Endodermal cell (in vitro differentiated cells): ENCODE data around the gene CNNM4. TPM values are rescaled to one million over a fixed set of nuclear protein-coding genes. Genes with fewer than 3 reads are reported as not detected.

Experiments
- DNase-seq: peaks from one replicate; pipeline ENCODE4 v3.0.0-alpha.2; 2017
- H3K27ac ChIP-seq: 2 replicates; pipeline ENCODE4 v1.5.1; 2013; ENCODE audit warnings: mild to moderate bottlenecking, low read depth, low read length, moderate library complexity
- H3K27me3 ChIP-seq: 2 replicates; pipeline ENCODE4 v1.6.1; 2013; ENCODE audit warnings: mild to moderate bottlenecking, low read length, moderate library complexity; ENCODE audit not compliant: insufficient read depth, control insufficient read depth, poor library complexity, severe bottlenecking
- H3K36me3 ChIP-seq: 2 replicates; pipeline ENCODE4 v1.7.0; 2013; ENCODE audit warnings: mild to moderate bottlenecking, low read length, moderate library complexity; ENCODE audit not compliant: control insufficient read depth, insufficient read depth
- H3K4me1 ChIP-seq: one replicate; pipeline ENCODE4 v1.7.0; 2013; ENCODE audit warnings: low read length; ENCODE audit not compliant: control insufficient read depth, insufficient read depth
- H3K4me3 ChIP-seq: 2 replicates; pipeline ENCODE4 v1.5.1; 2013; ENCODE audit warnings: mild to moderate bottlenecking, low read length, moderate library complexity
- H3K9ac ChIP-seq: 2 replicates; pipeline ENCODE4 v1.6.1; 2013; ENCODE audit warnings: mild to moderate bottlenecking, low read length, moderate library complexity; ENCODE audit not compliant: poor library complexity, severe bottlenecking; ENCODE audit errors: extremely low read depth
- H3K9me3 ChIP-seq: 2 replicates; pipeline ENCODE4 v1.6.1; 2013; ENCODE audit warnings: mild to moderate bottlenecking, low read length, moderate library complexity; ENCODE audit not compliant: control insufficient read depth
- H3K27ac Mint-ChIP-seq: 2 replicates; pipeline ENCODE4 v1.8.0; 2020; ENCODE audit warnings: mixed read lengths
- H3K27me3 Mint-ChIP-seq: 2 replicates; pipeline ENCODE4 v1.8.0; 2021; ENCODE audit warnings: mild to moderate bottlenecking, mixed read lengths; ENCODE audit not compliant: insufficient read depth
- H3K36me3 Mint-ChIP-seq: 2 replicates; pipeline ENCODE4 v1.8.0; 2020; ENCODE audit warnings: low read depth, mixed read lengths
- H3K4me1 Mint-ChIP-seq: 2 replicates; pipeline ENCODE4 v1.8.0; 2020; ENCODE audit warnings: mixed read lengths
- H3K4me3 Mint-ChIP-seq: 2 replicates; pipeline ENCODE4 v1.8.0; 2020; ENCODE audit warnings: mild to moderate bottlenecking, moderate library complexity, mixed read lengths
- H3K9me3 Mint-ChIP-seq: 2 replicates; pipeline ENCODE4 v1.8.0; 2020; ENCODE audit warnings: mild to moderate bottlenecking, mixed read lengths
- CTCF ChIP-seq: fragments of 200-600 bp; sonication (generic); conservative IDR thresholded peaks from 2 replicates; pipeline ENCODE4 v1.5.0; 2021; ENCODE audit warnings: antibody characterized with exemption, mild to moderate bottlenecking
- WGBS, 2 experiments: methylation state at CpG; one replicate each; pipeline versions ENCODE4 v1.1.5 to v1.1.7; 2013; ENCODE audit warnings: missing lambda C conversion rate in 2 of 2, mixed read lengths in 1 of 2; ENCODE audit not compliant: insufficient coverage in 1 of 2, insufficient read length in 1 of 2; 5-methylcytosine and 5-hydroxymethylcytosine counted together
- total RNA-seq, 2 donors: library from RNA; stranded (reverse); fragmentation: NEBNext Ultra II Directional in 1 of 2; extraction: Animal tissue kit (Norgen Biotek cat#: 25700) in 1 of 2; gene quantifications; 2 replicates in 1 of 2; 3 replicates in 1 of 2; pipeline ENCODE4 v1.2.1, GENCODE V29; 2021

Gene CNNM4
- total RNA-seq, 2 donors from 2014 or later: 22.3 to 27.5 TPM

- no peaks in the 10 kb centered on the region for H3K9me3 ChIP-seq
- H3K4me1 ChIP-seq: no peaks in the 10 kb centered on the region
- no peaks in the 10 kb centered on the region for H3K36me3 ChIP-seq
- peak overlapping the region; percentile 36 for H3K27ac ChIP-seq
- WGBS, 2 experiments: 86 to 91% methylated on average over 10 to 17 of the region's 17 CpGs
- Mint-ChIP-seq H3K4me3 (no peak overlapping the region), H3K27me3 (no peaks in the 10 kb centered on the region), H3K36me3 (peaks cover 3% of the 10 kb centered on the region), H3K9me3 (no peaks in the 10 kb centered on the region), H3K4me1 (peaks cover 6% of the 10 kb centered on the region), H3K27ac (peak overlapping the region; percentile 64)
- H3K4me3 ChIP-seq: no peak overlapping the region
- H3K27me3 ChIP-seq: no peaks in the 10 kb centered on the region
- DNase-seq: no peak
- no peak for TF ChIP-seq CTCF
- H3K9ac ChIP-seq: no peak overlapping the region
Observed at GRCh38 chr2:96788442-96789244, 27.9 kb downstream of the CNNM4 start.

GRCh38 chr2:96789245-96789617 is 28.5 kb downstream of the CNNM4 start:
- DNase-seq: no peak
- H3K4me3 ChIP-seq: no peak overlapping the region
- no peak overlapping the region for H3K27ac ChIP-seq
- Mint-ChIP-seq H3K4me3 (no peak overlapping the region), H3K27ac (peak overlapping the region; percentile 64), H3K27me3 (no peaks in the 10 kb centered on the region), H3K4me1 (peaks cover 6% of the 10 kb centered on the region), H3K9me3 (no peaks in the 10 kb centered on the region), H3K36me3 (peaks cover 3% of the 10 kb centered on the region)
- 88 to 92% methylated on average over 2 to 6 of the region's 6 CpGs for WGBS, 2 experiments
- H3K4me1 ChIP-seq: no peaks in the 10 kb centered on the region
- H3K36me3 ChIP-seq: no peaks in the 10 kb centered on the region
- H3K9ac ChIP-seq: no peak overlapping the region
- TF ChIP-seq CTCF: no peak
- no peaks in the 10 kb centered on the region for H3K9me3 ChIP-seq
- no peaks in the 10 kb centered on the region for H3K27me3 ChIP-seq

GRCh38 chr2:96792772-96793749 is 32.4 kb downstream of the CNNM4 start:
- DNase-seq: no peak
- Histone ChIP-seq H3K27me3 (no peaks in the 10 kb centered on the region), H3K4me1 (no peaks in the 10 kb centered on the region), H3K4me3 (no peak overlapping the region), H3K36me3 (no peaks in the 10 kb centered on the region), H3K27ac (no peak overlapping the region), H3K9me3 (no peaks in the 10 kb centered on the region), H3K9ac (no peak overlapping the region)
- H3K27me3 Mint-ChIP-seq: no peaks in the 10 kb centered on the region
- peak overlapping the region; percentile 28 for H3K27ac Mint-ChIP-seq
- no peaks in the 10 kb centered on the region for H3K9me3 Mint-ChIP-seq
- H3K36me3 Mint-ChIP-seq: peaks cover 3% of the 10 kb centered on the region
- H3K4me1 Mint-ChIP-seq: peaks cover 6% of the 10 kb centered on the region
- no peak for TF ChIP-seq CTCF
- 92% methylated on average over 15 to 17 of the region's 17 CpGs for WGBS, 2 experiments
- H3K4me3 Mint-ChIP-seq: no peak overlapping the region
